ENCODE results near the gene CNGB1. TPM values are rescaled to one million over a fixed set of nuclear protein-coding genes. Genes with fewer than 3 reads are reported as not detected.
"Not testable (repeated sequence)": the region's sequence is repeated elsewhere in the genome, so short reads cannot be mapped to it uniquely, and the experiment has no call there.

The CNGB1 gene
- total RNA-seq, 1 donor from 2014 or later, result not detected

DNA sequence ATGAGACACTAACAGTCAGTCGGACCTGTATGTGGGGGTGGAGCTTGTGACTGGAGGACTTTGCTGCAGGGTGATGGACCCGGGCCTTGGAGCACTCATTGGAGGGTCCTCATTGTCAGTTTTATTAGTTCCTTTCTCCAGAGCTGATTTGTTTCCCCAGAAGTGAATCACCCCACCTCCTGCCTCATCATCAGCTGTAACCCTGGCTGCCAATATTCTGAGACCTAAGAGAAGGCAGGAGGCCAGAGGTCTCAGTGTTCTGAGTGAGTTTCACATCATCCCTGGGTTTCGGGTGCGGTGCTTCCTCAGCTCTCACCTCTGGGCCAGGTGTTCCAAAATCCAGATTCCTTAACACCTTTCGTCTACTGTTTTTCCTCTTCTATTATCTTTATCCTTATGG lies 118.7 kb downstream of the CNGB1 start:
- Mint-ChIP-seq H3K4me1 (ENCODE audit: low read depth) (no peaks in the 10 kb centered on the region), H3K27ac (no peak overlapping the region), H3K9me3 (no peaks in the 10 kb centered on the region), H3K36me3 (ENCODE audit: low read depth) (no peaks in the 10 kb centered on the region), H3K27me3 (ENCODE audit: low read depth) (peaks cover 9% of the 10 kb centered on the region), H3K4me3 (ENCODE audit: low read depth) (no peak overlapping the region)
- intact Hi-C loops (cut with micrococcal nuclease), result no loop called here
- no peak for DNase-seq (ENCODE audit: low spot score)

DNA sequence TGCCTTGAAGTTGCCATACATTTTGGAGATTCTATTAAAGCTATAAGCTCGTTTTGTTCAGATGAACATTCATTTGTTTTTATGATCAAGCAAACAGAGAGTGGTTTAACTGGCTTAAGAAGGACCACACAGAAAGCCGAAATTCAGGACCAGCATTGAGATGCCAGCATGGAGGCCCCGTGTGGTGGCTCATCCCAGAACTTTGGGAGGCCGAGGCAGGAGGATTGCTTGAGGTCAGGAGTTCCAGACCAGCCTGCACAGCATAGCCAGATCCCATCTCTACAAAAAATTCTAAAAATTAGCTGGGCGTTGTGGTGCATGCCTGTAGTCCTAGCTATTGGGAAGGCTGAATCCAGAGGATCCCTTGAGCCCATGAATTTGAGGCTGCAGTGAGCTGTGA lies 122.7 kb downstream of the CNGB1 start:
- Mint-ChIP-seq H3K9me3 (no peaks in the 10 kb centered on the region), H3K27ac (no peak overlapping the region), H3K27me3 (ENCODE audit: low read depth) (peaks cover 6% of the 10 kb centered on the region), H3K4me1 (ENCODE audit: low read depth) (no peaks in the 10 kb centered on the region), H3K36me3 (ENCODE audit: low read depth) (no peaks in the 10 kb centered on the region), H3K4me3 (ENCODE audit: low read depth) (no peak overlapping the region)
- intact Hi-C loops (cut with micrococcal nuclease), result no loop called here
- DNase-seq (ENCODE audit: low spot score), result no peak

DNA sequence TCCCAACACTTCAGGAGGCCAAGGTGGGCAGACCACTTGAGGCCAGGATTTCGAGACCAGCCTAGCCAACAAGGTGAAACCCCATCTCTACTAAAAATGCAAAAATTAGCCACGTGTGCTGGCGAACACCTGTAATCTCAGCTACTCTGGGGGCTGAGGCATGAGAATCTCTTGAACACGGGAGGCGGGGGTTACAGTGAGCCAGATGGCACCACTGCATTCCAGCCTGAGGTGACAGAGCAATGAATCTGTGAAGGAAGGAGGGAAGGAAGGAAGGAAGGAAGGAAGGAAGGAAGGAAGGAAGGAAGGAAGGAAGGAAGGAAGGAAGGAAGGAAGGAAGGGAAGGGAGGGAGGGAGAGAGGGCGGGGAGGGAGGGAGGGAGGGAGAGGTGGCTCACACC lies 124.0 kb downstream of the CNGB1 start:
- H3K4me1 Mint-ChIP-seq (ENCODE audit: low read depth); intact Hi-C loops (cut with micrococcal nuclease); H3K4me3 Mint-ChIP-seq (ENCODE audit: low read depth); H3K27ac Mint-ChIP-seq; DNase-seq (ENCODE audit: low spot score); H3K27me3 Mint-ChIP-seq (ENCODE audit: low read depth); H3K36me3 Mint-ChIP-seq (ENCODE audit: low read depth); H3K9me3 Mint-ChIP-seq: not testable (repeated sequence)

DNA sequence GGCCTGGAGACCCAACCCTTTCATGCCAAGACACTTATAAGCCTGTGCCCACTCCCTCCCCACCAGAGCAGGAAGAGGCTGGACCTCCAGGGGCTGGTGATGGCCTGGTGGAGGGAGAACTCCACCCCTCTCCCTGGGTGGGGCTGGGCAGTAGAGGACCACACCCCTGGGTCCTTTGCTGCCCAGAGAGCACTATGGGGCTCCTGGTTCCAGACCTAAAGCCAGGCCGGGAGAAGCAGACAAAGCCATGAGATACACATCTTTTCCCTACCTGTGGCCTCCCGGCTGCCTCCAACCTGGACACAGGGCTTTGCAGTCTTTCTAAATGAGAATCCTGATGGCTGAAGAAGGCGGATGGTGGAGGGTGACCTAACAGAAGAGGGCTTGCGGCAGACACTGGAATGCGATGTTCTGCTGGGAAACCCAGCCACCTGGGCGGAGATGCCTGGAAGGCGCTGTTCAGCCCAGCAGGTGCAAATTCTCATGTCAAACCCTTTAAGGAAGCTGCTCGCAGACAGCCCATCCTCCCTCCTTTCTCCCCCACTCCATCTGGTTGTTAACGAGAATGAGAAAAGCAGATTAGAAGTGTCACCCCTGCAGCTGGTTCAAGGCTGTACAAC lies 124.7 kb downstream of the CNGB1 start:
- Mint-ChIP-seq H3K9me3 (no peaks in the 10 kb centered on the region), H3K4me1 (ENCODE audit: low read depth) (no peaks in the 10 kb centered on the region), H3K27ac (no peak overlapping the region), H3K27me3 (ENCODE audit: low read depth) (peaks cover 8% of the 10 kb centered on the region), H3K36me3 (ENCODE audit: low read depth) (no peaks in the 10 kb centered on the region), H3K4me3 (ENCODE audit: low read depth) (no peak overlapping the region)
- no peak for DNase-seq (ENCODE audit: low spot score)
- intact Hi-C loops (cut with micrococcal nuclease), result no loop called here

DNA sequence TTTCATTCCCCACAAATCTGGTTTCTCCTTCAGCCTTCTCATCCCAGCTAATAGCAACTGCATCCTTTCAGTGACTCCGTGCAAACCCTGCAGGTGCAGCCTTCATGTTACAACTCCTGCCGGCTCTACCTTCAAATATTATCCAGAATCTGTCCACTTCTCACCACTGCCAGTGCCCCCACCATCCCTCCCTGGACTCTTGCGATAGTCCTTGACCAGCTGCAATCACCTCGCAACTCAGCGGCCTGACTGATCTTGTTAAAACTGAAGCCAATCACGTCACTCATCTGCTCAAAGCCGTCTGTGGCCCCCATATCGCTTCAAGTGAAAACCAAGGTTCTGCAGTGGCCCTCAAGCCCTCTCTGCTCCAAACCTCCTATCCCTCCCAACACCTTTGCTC lies 125.8 kb downstream of the CNGB1 start:
- DNase-seq (ENCODE audit: low spot score), result no peak
- intact Hi-C loops (cut with micrococcal nuclease), result no loop called here
- no peaks in the 10 kb centered on the region for H3K9me3 Mint-ChIP-seq
- no peaks in the 10 kb centered on the region for H3K36me3 Mint-ChIP-seq (ENCODE audit: low read depth)
- no peaks in the 10 kb centered on the region for H3K4me1 Mint-ChIP-seq (ENCODE audit: low read depth)
- H3K27me3 Mint-ChIP-seq (ENCODE audit: low read depth), result peaks cover 5% of the 10 kb centered on the region
- H3K4me3 Mint-ChIP-seq (ENCODE audit: low read depth), result no peak overlapping the region
- no peak overlapping the region for H3K27ac Mint-ChIP-seq

DNA sequence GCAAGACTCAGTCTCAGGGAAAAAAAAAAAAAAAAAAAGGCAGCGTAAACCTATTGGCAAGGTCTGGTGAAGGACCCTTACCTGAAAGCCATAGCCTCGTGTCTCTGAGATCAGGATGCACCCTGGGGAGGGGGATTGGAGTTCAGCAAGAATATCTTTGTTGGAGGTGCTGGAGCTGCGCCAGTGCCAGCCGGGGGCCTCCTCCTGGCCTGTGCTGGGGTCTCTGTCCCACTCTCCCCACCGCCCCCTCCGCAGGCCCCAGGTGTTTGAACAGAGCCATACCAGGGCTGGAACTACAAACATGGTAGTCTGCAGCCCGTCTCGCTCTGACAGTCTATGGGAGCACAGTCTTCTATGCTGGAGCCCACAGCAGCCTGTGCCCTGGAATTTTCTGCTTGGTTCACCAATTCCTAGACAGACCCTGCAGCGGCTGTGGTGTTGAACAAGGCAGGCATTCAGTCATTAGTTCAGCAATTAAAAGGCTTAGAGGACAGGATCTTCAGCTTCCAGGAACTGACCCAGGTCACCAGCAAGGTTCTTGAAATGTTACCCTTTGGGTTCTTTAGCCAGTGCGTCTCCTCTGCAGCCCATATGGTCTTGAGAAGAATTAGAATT lies 126.4 kb downstream of the CNGB1 start:
- H3K9me3 Mint-ChIP-seq, result no peaks in the 10 kb centered on the region
- no peak for DNase-seq (ENCODE audit: low spot score)
- H3K36me3 Mint-ChIP-seq (ENCODE audit: low read depth), result no peaks in the 10 kb centered on the region
- H3K4me1 Mint-ChIP-seq (ENCODE audit: low read depth), result no peaks in the 10 kb centered on the region
- no peak overlapping the region for H3K4me3 Mint-ChIP-seq (ENCODE audit: low read depth)
- peaks cover 5% of the 10 kb centered on the region for H3K27me3 Mint-ChIP-seq (ENCODE audit: low read depth)
- intact Hi-C loops (cut with micrococcal nuclease), result no loop called here
- H3K27ac Mint-ChIP-seq, result no peak overlapping the region

DNA sequence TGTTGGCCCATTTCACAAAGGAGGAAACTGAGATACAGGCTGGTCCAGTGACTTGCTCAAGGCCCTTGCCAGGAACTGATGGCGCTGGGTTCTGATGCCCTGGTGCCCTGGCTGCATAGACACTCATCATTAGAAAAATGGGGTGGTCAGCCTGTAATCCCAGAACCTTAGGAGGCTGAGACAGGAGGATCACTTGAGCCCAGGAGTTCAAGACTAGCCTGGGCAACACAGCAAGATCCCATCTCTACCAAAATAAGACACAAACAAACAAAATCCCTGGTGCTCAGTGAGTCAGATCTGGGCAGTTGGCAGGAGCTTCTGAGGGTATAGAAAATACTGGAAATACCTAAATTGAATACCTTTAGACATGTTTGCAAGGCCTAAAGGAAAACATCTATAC lies 127.5 kb downstream of the CNGB1 start:
- no peak for DNase-seq (ENCODE audit: low spot score)
- intact Hi-C loops (cut with micrococcal nuclease), result no loop called here
- Mint-ChIP-seq H3K4me1 (ENCODE audit: low read depth) (no peaks in the 10 kb centered on the region), H3K4me3 (ENCODE audit: low read depth) (no peak overlapping the region), H3K36me3 (ENCODE audit: low read depth) (no peaks in the 10 kb centered on the region), H3K27me3 (ENCODE audit: low read depth) (peaks cover 2% of the 10 kb centered on the region), H3K9me3 (no peaks in the 10 kb centered on the region), H3K27ac (no peak overlapping the region)

DNA sequence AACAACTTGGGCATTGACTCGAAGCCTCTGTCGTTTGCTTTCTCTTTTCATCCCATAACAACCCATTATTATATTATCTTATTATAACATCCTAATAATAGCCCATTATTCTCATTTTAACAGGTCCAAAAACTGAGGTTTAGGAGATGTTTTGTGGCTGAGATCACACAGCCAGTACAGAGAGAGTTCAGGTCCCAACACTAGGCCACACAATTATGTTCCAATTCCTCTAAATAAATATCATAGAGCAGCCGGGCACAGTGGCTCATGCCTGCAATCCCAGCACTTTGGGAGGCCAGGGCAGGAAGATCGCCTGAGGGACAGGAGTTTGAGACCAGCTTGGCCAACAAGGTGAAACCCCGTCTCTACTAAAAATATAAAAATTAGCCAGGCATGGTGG lies 128.3 kb downstream of the CNGB1 start:
- H3K4me1 Mint-ChIP-seq (ENCODE audit: low read depth), result no peaks in the 10 kb centered on the region
- no peak for DNase-seq (ENCODE audit: low spot score)
- H3K27me3 Mint-ChIP-seq (ENCODE audit: low read depth), result peaks cover 2% of the 10 kb centered on the region
- no peak overlapping the region for H3K4me3 Mint-ChIP-seq (ENCODE audit: low read depth)
- intact Hi-C loops (cut with micrococcal nuclease), result no loop called here
- no peak overlapping the region for H3K27ac Mint-ChIP-seq
- H3K9me3 Mint-ChIP-seq, result no peaks in the 10 kb centered on the region
- no peaks in the 10 kb centered on the region for H3K36me3 Mint-ChIP-seq (ENCODE audit: low read depth)

DNA sequence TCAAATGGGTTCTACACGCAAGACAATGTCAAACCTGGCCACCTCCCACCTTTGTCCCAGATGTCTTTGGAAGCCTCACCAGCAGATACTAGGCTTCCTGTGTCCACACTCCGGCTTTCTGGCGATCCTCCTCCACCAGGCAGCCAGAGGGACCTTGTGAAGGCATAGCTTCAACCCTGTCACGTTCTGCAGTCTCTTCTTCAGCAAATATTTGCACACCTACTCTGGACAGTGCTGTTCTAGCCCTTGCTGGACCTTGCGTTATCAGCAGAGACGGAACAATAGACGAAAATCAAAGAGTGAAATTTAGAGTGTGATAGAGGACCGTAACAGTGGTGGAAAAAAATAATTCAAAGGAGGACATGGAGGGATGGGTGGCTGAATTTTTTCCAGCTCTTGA lies 130.1 kb downstream of the CNGB1 start:
- no peaks in the 10 kb centered on the region for H3K4me1 Mint-ChIP-seq (ENCODE audit: low read depth)
- no peaks in the 10 kb centered on the region for H3K36me3 Mint-ChIP-seq (ENCODE audit: low read depth)
- H3K27me3 Mint-ChIP-seq (ENCODE audit: low read depth), result peaks cover 2% of the 10 kb centered on the region
- H3K4me3 Mint-ChIP-seq (ENCODE audit: low read depth), result no peak overlapping the region
- intact Hi-C loops (cut with micrococcal nuclease), result no loop called here
- H3K27ac Mint-ChIP-seq, result no peak overlapping the region
- no peaks in the 10 kb centered on the region for H3K9me3 Mint-ChIP-seq
- no peak for DNase-seq (ENCODE audit: low spot score)

DNA sequence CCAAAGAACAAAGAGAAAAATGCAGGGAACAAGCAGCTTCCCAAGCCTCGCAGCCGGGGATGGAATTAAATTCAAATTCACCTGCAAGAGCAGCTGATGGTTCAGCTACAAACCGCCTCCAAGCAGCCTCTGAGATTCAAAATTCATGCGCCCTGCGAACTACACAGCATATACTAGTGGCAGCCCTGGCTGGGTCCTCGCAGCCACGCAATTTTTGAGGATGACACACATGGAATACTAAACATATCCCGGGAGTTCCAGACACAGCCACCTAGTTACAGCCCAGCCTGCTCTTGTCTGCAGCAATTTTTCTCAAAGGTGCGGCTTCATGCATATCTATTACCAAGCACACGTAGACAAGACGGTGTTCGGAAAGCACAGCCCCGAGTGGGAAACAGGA lies 132.8 kb downstream of the CNGB1 start:
- intact Hi-C loops (cut with micrococcal nuclease), result no loop called here
- Mint-ChIP-seq H3K9me3 (no peaks in the 10 kb centered on the region), H3K27me3 (ENCODE audit: low read depth) (peaks cover 2% of the 10 kb centered on the region), H3K4me1 (ENCODE audit: low read depth) (no peaks in the 10 kb centered on the region), H3K27ac (no peak overlapping the region), H3K4me3 (ENCODE audit: low read depth) (no peak overlapping the region), H3K36me3 (ENCODE audit: low read depth) (no peaks in the 10 kb centered on the region)
- DNase-seq (ENCODE audit: low spot score), result no peak

DNA sequence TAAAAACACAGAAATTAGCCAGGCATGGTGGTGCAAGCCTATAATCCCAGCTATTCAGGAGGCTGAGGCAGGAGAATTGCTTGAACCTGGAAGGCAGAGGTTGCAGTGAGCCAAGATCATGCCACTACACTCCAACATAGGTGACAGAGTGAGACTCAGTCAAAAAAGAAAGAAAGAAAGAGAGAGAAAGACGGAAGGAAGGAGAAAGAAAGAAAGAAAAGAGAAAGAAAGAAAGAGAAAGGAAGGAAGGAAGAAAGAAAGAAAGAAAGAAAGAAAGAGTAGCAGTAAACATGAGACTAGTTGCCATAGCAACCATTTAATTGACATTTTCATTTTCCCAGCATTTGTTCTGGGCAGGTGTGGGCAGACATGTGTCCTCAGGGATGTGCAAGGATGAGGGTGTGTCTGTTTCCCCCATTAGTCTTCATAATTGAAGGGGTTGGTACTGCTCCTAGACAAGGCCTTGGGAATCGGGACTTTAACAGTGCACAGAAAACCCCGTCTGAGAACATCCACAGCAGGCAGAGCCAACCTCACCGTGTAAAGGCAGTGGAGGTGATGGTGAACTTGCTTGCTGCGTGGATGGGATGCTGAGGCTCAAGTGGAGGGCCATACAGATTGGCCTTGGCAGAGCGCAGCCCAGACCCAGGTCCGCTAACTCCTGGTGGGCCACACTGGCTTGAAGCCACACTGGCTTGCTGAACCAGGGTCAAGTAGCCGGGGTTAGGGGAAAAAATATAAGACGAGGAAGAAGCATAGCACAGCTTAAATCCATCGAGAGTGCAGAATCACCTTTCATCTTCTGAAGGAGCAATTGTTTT lies 133.4 kb downstream of the CNGB1 start:
- no peak for DNase-seq (ENCODE audit: low spot score)
- intact Hi-C loops (cut with micrococcal nuclease), result no loop called here
- Mint-ChIP-seq H3K4me1 (ENCODE audit: low read depth) (no peaks in the 10 kb centered on the region), H3K36me3 (ENCODE audit: low read depth) (no peaks in the 10 kb centered on the region), H3K9me3 (no peaks in the 10 kb centered on the region), H3K27me3 (ENCODE audit: low read depth) (peaks cover 2% of the 10 kb centered on the region), H3K27ac (no peak overlapping the region), H3K4me3 (ENCODE audit: low read depth) (no peak overlapping the region)

DNA sequence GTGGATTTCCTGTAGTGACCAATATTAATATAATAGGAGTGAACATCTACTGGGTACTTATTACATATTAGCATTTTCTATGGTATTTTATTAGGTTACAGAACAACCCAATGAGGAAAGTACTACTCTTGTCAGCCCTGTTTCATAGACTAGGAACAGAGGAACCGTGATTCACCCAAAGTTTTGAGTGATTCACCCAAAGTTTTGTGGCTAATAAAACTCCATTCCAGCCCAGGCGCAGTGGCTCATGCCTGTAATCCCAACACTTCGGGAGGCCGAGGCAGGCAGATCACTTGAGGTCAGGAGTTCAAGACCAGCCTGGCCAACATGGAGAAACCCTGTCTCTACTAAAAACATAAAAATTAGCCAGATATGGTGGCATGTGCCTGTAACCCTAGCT lies 135.5 kb downstream of the CNGB1 start:
- H3K9me3 Mint-ChIP-seq; DNase-seq (ENCODE audit: low spot score); H3K36me3 Mint-ChIP-seq (ENCODE audit: low read depth); H3K27me3 Mint-ChIP-seq (ENCODE audit: low read depth); H3K4me1 Mint-ChIP-seq (ENCODE audit: low read depth); intact Hi-C loops (cut with micrococcal nuclease); H3K27ac Mint-ChIP-seq; H3K4me3 Mint-ChIP-seq (ENCODE audit: low read depth): not testable (repeated sequence)

DNA sequence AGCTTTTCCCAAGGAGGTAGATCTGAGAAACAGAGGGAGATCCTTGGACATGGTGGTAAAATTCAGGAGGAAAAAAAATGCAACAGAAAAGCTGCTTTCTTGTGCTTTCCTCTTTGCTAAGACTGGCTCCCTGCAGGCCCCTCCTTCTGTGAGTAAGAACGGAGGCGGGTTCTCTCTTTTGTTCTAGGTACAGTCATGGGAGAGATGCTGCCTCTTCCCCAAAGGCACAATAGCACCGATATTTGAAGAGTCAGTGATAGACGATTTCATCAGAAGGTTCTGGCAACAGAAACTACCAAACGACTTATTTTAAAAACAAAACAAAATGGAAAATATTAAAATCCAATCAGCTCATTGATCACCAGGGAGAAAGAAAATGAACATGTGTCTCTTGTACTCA lies 136.0 kb downstream of the CNGB1 start:
- Mint-ChIP-seq H3K36me3 (ENCODE audit: low read depth) (no peaks in the 10 kb centered on the region), H3K9me3 (no peaks in the 10 kb centered on the region), H3K4me3 (ENCODE audit: low read depth) (no peak overlapping the region), H3K4me1 (ENCODE audit: low read depth) (no peaks in the 10 kb centered on the region), H3K27me3 (ENCODE audit: low read depth) (no peaks in the 10 kb centered on the region), H3K27ac (no peak overlapping the region)
- no peak for DNase-seq (ENCODE audit: low spot score)
- intact Hi-C loops (cut with micrococcal nuclease), result no loop called here

All from activated T-helper 2 cell treated with anti-CD3 and anti-CD28 coated beads, Interferon-gamma antibody, Interleukin-2, Interleukin-4, amounts not matched to agents 10 μg/mL and 5 μg/mL and 100 μg/mL, durations not matched to agents 14 hours and 24 hours and 36 hours (primary cell).